ENCODE data around the gene HDAC2.

Gene HDAC2

GRCh38 chr6:113954653-113955052 is 16.3 kb downstream of the HDAC2 start:
- Histone ChIP-seq H3K27me3 (replicated peaks; ENCODE audit: control insufficient read depth, insufficient read depth, low read length) (no peaks in the 10 kb centered on the region), H3K4me3 (replicated peaks; ENCODE audit: low read depth, low read length) (no peak overlapping the region), H3K36me3 (ENCODE audit: control insufficient read depth, insufficient read depth, low read length) (peaks cover 3% of the 10 kb centered on the region)
- no peak for TF ChIP-seq CTCF (IDR thresholded peaks at IDR 0.05; ENCODE audit: insufficient read depth, low read length, poor library complexity, severe bottlenecking)
- no peak for DNase-seq (ENCODE audit: extremely low read depth, insufficient read length)

- no peak for DNase-seq (ENCODE audit: extremely low read depth, insufficient read length)
- peaks cover 3% of the 10 kb centered on the region for H3K36me3 ChIP-seq (ENCODE audit: control insufficient read depth, insufficient read depth, low read length)
- no peaks in the 10 kb centered on the region for H3K27me3 ChIP-seq (replicated peaks; ENCODE audit: control insufficient read depth, insufficient read depth, low read length)
- H3K4me3 ChIP-seq (replicated peaks; ENCODE audit: low read depth, low read length) = no peak overlapping the region
- TF ChIP-seq CTCF (IDR thresholded peaks at IDR 0.05; ENCODE audit: insufficient read depth, low read length, poor library complexity, severe bottlenecking) = no peak
Measured at GRCh38 chr6:113953346-113953745, 17.6 kb downstream of the HDAC2 start.

- Histone ChIP-seq H3K27me3 (replicated peaks; ENCODE audit: control insufficient read depth, insufficient read depth, low read length) (no peaks in the 10 kb centered on the region), H3K4me3 (replicated peaks; ENCODE audit: low read depth, low read length) (no peak overlapping the region), H3K36me3 (ENCODE audit: control insufficient read depth, insufficient read depth, low read length) (no peaks in the 10 kb centered on the region; the same call in none of the 2 replicates)
- no peak for TF ChIP-seq CTCF (IDR thresholded peaks at IDR 0.05; ENCODE audit: insufficient read depth, low read length, poor library complexity, severe bottlenecking)
- no peak for DNase-seq (ENCODE audit: extremely low read depth, insufficient read length)
Measured at GRCh38 chr6:113949499-113949898, 21.4 kb downstream of the HDAC2 start.

- TF ChIP-seq CTCF (IDR thresholded peaks at IDR 0.05; ENCODE audit: insufficient read depth, low read length, poor library complexity, severe bottlenecking) = no peak
- no peak for DNase-seq (ENCODE audit: extremely low read depth, insufficient read length)
- H3K36me3 ChIP-seq (ENCODE audit: control insufficient read depth, insufficient read depth, low read length) = peaks cover 4% of the 10 kb centered on the region
Measured at GRCh38 chr6:113944701-113945100, 26.2 kb downstream of the HDAC2 start.

GRCh38 chr6:113939825-113940224 is 31.1 kb downstream of the HDAC2 start:
- H3K4me3 ChIP-seq (replicated peaks; ENCODE audit: low read depth, low read length) = no peak overlapping the region
- H3K27me3 ChIP-seq (replicated peaks; ENCODE audit: control insufficient read depth, insufficient read depth, low read length) = no peaks in the 10 kb centered on the region
- no peak for DNase-seq (ENCODE audit: extremely low read depth, insufficient read length)
- H3K36me3 ChIP-seq (ENCODE audit: control insufficient read depth, insufficient read depth, low read length) = peaks cover 7% of the 10 kb centered on the region
- TF ChIP-seq CTCF (IDR thresholded peaks at IDR 0.05; ENCODE audit: insufficient read depth, low read length, poor library complexity, severe bottlenecking) = no peak

More at GRCh38 chr6:113944701-113945100, 26.2 kb downstream of the HDAC2 start:
- H3K4me3 ChIP-seq (replicated peaks; ENCODE audit: low read depth, low read length) = no peak overlapping the region
- H3K27me3 ChIP-seq (replicated peaks; ENCODE audit: control insufficient read depth, insufficient read depth, low read length) = no peaks in the 10 kb centered on the region
